ENCODE results near the gene NPAS3.

The NPAS3 gene

DNA sequence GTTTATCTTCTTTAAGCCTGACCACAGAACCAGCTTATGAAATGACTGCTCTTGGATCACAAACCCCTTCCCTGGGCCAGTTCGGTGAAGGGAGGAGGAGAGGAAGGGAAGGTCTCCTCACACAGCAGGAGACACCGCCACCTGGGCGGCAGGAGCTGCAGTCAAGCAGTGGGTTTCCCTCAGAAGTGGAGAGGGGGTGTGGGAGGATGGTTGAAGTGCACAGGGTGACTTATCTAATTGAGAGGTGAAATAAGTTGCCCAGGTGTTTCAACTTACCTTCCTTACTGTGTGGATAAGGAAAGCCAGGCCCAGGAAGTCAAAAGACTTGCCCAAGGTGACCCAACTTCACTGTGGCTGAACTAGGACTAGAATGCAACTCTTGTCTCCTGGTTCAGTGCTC is 905.4 kb downstream of the NPAS3 start:
- TF ChIP-seq, protein P1, sequence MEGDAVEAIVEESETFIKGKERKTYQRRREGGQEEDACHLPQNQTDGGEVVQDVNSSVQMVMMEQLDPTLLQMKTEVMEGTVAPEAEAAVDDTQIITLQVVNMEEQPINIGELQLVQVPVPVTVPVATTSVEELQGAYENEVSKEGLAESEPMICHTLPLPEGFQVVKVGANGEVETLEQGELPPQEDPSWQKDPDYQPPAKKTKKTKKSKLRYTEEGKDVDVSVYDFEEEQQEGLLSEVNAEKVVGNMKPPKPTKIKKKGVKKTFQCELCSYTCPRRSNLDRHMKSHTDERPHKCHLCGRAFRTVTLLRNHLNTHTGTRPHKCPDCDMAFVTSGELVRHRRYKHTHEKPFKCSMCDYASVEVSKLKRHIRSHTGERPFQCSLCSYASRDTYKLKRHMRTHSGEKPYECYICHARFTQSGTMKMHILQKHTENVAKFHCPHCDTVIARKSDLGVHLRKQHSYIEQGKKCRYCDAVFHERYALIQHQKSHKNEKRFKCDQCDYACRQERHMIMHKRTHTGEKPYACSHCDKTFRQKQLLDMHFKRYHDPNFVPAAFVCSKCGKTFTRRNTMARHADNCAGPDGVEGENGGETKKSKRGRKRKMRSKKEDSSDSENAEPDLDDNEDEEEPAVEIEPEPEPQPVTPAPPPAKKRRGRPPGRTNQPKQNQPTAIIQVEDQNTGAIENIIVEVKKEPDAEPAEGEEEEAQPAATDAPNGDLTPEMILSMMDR (IDR thresholded peaks at IDR 0.05; ENCODE audit: borderline replicate concordance, insufficient read depth, low read depth, low read length), result no peak

DNA sequence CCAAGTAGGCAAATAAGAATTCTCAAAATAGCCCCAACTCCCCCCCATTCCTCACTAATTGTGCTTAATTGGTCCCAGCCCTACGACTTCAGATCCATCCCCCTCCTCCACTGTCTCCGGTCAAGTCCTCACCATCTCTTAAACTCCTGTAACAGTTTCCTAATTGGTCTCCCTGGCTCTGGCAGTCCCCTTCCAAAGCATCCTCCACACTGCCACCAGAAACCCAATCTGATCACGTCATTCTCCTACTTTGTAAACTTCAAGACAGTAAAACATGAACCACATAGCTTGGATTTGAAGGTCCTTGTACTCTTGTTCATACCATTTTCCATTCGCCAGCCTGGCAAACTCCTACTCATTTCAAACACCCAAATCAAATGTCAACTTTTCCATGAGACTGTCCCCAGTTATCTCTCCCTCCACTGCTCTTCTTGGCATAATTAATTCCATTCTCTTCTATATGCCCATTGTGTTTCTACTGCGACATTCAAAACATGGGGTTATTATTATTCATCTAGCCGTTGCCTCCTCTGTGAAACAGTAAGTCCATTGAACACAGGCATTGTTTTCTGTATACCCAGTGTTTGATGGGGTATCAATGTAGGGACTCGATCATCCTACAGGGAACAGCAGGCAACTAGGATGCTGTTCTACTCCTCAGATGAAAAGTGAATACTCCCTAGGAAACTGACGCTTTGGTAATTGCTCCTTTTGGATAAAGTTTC is 907.6 kb downstream of the NPAS3 start:
- H3K4me3 ChIP-seq (ENCODE audit: low read depth, low read length), result no peak overlapping the region
- TF ChIP-seq, protein P1 (IDR thresholded peaks at IDR 0.05; ENCODE audit: borderline replicate concordance, insufficient read depth, low read depth, low read length), result no peak

More for the DNA sequence above, 905.4 kb downstream of the NPAS3 start:
- no peak overlapping the region for H3K4me3 ChIP-seq (ENCODE audit: low read depth, low read length)

DNA sequence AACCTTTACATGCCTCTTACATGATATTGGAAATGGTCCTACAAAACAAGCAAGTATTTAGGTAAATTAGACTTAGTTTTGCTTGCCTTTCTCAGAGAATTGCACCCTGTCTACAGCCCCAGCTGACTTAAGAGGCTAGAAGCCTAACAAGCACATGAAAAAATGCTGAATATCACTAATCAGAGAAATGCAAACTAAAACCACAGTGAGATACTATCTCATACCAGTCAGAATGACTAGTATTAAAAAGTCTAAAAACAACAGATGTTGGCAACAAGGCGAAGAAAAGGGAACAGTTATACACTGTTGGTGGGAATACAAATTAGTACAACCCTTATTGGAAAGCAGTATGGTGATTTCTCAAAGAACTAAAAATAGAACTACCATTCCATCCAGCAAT is 908.4 kb downstream of the NPAS3 start:
- TF ChIP-seq, protein P1 (IDR thresholded peaks at IDR 0.05; ENCODE audit: borderline replicate concordance, insufficient read depth, low read depth, low read length), result no peak
- no peak overlapping the region for H3K4me3 ChIP-seq (ENCODE audit: low read depth, low read length)

DNA sequence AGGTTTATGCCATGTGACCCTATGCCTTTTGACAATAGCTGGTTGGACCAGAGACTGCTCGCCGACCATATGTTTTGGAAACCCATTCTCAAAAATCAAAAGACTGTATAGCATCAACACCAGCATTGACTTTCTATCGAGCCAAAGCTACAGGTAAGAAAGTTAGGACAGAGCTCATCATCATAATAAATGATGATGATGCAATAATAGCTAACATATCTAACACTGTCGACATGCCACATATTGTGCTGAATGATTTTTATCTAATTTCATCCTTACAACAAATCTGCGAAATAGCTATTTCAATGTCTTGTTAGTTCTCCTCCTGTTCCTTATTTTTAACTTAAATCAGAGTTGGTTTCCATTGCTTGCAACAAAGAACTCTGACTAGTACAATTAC is 909.3 kb downstream of the NPAS3 start:
- no peak overlapping the region for H3K4me3 ChIP-seq (ENCODE audit: low read depth, low read length)
- TF ChIP-seq, protein P1 (IDR thresholded peaks at IDR 0.05; ENCODE audit: borderline replicate concordance, insufficient read depth, low read depth, low read length), result no peak

DNA sequence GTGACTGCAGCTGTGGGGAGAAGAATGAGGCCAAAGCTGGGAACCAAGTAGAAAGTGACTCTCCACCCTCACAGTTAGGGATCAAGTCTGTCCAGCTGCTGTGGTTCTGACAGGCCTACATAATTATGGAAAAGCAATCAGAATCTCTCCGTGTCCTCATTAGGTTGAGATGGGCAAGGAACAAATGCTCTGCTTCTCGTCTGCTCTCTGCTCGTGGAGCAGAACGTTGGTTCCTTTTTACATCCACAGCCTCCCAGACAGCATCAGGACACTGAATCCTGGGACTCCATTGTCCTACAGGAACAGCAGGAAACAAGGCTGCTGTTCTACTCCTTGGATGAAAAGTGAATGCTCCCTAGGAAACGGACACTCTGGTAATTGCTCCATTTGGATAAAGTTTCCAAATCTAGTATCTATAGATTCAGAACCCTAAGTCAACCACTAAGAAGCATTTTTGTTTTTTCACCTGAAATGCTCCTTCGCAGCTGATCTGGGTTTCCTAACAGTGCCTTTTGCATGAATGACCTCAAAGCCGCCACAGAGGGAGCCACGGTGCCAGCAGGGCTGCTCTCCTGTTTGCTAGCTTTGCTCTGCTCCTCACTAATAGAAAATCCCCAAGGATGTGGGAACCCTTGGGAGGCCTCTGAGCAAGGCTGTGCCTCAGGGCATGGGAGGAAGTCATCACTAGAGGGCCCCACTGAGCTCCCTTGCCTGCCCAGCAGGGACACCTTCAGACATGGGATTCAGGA is 910.2 kb downstream of the NPAS3 start:
- H3K4me3 ChIP-seq (ENCODE audit: low read depth, low read length), result no peak overlapping the region
- TF ChIP-seq, protein P1 (IDR thresholded peaks at IDR 0.05; ENCODE audit: borderline replicate concordance, insufficient read depth, low read depth, low read length), result peak; percentile 68

DNA sequence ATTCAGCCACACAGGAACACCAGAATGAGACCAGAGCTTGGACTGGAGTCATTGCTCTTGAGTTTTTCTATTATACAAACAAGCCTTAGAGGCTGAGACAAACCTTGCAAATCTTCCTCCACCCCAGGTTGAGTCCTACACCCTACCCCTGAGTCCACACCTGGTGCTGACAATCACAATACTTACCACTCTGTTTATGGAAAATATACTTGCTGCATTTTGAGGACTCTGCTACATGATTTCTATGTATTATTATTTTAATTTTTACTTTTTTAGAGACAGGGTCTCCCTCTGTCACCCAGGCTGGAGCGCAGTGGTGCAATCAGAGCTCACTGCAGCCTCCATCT is 910.7 kb downstream of the NPAS3 start:
- no peak overlapping the region for H3K4me3 ChIP-seq (ENCODE audit: low read depth, low read length)
- TF ChIP-seq, protein P1 (IDR thresholded peaks at IDR 0.05; ENCODE audit: borderline replicate concordance, insufficient read depth, low read depth, low read length), result no peak

DNA sequence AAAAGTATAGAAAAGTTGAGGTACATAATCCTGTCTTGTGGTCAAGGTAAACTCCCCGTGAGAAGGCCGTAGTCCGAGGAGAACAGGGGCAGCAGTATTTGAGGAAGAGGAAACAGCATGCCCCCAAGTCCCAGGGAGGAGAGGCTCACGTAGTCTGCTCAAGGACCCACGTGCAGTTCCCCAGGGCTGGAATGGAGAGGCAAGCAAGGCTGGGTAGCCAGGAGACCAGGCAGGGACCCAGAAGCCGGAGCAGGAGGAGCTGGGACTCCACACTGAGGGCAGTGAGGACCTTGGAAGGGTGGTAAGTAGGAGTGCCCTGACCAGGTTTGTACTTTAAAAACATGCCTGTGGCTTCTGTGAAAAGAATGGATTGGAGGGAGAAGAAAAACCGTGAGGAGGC is 912.1 kb downstream of the NPAS3 start:
- H3K4me3 ChIP-seq (ENCODE audit: low read depth, low read length), result no peak overlapping the region
- TF ChIP-seq, protein P1 (IDR thresholded peaks at IDR 0.05; ENCODE audit: borderline replicate concordance, insufficient read depth, low read depth, low read length), result no peak

All from GM12875 (cell line).